Activated naive CD8-positive, alpha-beta T cell (primary cell): Measurements from ENCODE around the gene STK11.
"Not testable (repeated sequence)": the region's sequence is repeated elsewhere in the genome, so short reads cannot be mapped to it uniquely, and the experiment has no call there.

ENCODE experiments used
- H3K27ac Mint-ChIP-seq: one replicate; pipeline ENCODE4 v1.8.0; 2021; ENCODE audit warnings: mixed read lengths
- H3K27me3 Mint-ChIP-seq: one replicate; pipeline ENCODE4 v1.8.0; 2021; ENCODE audit warnings: mixed read lengths
- H3K36me3 Mint-ChIP-seq: one replicate; pipeline ENCODE4 v1.8.0; 2021; ENCODE audit warnings: mixed read lengths
- H3K4me1 Mint-ChIP-seq: one replicate; pipeline ENCODE4 v1.8.0; 2021; ENCODE audit warnings: low read depth, mixed read lengths
- H3K4me3 Mint-ChIP-seq: one replicate; pipeline ENCODE4 v1.8.0; 2021; ENCODE audit warnings: mild to moderate bottlenecking, mixed read lengths
- H3K9me3 Mint-ChIP-seq: one replicate; pipeline ENCODE4 v1.8.0; 2021; ENCODE audit warnings: low read depth, mixed read lengths

Gene STK11

DNA sequence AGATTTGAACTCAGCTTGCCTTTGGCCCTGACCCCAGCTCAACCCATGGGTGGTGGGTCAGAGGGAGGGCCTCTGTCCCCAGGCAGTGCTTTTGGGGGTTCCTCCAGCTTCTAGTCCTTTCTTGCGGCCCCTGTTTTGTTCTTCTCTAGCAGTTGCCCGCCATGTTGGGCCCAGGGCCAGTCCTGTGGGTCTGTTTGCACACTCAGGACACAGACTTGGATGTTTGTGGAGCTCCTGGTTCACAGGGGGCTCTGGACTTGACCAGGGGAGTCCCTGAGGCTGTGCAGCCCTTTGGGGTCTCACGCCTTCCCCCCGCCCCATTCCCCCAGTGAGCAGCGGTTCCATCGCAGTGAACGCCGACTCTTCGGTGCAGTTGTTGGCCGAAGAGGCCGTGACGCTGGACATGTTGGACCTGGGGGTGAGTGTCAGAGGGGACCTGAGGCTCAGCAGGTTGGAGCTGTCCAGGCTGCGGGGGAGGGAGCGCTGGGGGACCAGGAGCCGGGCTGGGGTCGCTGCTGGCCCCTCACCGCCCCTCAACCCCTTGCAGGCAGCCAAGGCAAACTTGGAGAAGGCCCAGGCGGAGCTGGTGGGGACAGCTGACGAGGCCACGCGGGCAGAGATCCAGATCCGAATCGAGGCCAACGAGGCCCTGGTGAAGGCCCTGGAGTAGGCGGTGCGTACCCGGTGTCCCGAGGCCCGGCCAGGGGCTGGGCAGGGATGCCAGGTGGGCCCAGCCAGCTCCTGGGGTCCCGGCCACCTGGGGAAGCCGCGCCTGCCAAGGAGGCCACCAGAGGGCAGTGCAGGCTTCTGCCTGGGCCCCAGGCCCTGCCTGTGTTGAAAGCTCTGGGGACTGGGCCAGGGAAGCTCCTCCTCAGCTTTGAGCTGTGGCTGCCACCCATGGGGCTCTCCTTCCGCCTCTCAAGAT lies 38.5 kb downstream of the STK11 start:
- Mint-ChIP-seq H3K4me1 (peaks cover 18% of the 10 kb centered on the region), H3K9me3 (no peaks in the 10 kb centered on the region), H3K36me3 (no peaks in the 10 kb centered on the region), H3K27ac (peak overlapping the region; percentile 28), H3K4me3 (peak overlapping the region; percentile 89), H3K27me3 (no peaks in the 10 kb centered on the region)

DNA sequence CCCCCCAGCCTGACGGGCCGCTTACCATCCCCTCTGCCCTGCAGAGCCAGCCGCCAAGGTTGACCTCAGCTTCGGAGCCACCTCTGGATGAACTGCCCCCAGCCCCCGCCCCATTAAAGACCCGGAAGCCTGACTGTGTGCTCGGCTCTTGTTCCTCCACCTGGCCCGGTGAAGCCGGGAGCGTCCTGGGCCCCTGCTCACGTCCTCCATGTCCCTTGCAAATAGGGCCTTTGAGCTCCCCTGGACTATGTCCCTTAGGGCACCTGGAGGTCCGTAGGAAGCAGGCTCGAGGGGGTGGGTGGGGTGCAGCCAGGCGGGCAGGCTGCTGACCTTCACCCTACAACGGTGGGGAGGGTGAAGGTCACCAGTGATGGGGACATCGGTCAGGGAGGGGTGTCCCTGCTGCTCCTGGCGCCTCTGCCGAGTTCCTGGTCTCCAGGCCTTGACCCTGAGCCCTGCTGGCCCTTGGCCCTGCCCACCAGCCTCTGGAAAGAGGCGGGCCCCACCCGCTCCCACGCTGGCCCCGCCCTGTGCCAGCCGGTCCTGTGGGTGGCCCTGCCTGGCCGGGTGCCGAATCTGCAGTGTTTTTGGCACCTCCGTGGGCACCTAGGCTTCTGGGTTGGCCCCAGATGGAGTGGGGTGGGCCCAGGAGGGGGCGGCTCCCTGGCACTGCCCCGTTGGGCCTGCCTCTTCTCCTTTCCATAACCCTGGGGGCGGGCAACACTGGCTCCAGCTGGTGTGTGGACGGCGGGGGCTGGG lies 39.3 kb downstream of the STK11 start:
- Mint-ChIP-seq H3K4me1 (peaks cover 18% of the 10 kb centered on the region), H3K27ac (peak overlapping the region; percentile 28), H3K9me3 (no peaks in the 10 kb centered on the region), H3K36me3 (no peaks in the 10 kb centered on the region), H3K4me3 (peak overlapping the region; percentile 71), H3K27me3 (no peaks in the 10 kb centered on the region)

DNA sequence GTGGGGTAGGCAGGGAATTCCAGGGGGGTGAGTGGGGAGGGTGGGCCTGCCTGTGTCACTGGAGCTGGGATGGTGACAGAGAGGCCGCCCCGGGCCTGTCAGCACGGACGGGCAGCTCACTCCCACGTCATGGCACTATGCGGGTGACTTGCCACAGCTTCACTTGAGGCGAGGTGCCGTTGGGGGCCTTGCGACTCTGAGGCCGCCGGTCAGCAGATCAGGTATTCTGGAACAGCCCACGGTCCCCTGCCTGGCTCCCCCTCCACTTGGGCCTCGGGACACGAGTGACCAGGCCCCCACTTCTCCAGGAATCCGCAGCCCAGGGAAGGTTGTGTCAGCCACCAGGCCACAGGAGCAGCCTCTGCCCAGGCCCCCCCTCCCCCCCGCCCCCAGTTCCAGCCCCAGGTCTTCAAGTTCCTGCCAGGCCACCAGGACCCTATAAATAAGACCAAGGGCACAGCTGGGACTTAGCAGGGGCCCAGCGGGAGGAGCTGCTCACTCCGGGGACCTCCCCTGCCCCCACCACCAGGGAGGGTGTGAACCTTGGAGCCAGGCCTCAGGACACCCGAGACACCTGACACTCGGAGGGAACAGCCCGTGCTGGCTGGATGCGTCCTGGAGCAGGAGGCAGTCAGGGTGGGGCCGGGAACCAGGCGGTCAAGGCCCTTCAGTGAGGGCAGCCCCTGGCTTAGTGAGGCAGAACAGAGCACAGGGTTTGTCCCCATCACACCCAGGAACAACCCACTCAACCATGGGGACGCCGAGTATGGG lies 40.1 kb downstream of the STK11 start:
- Mint-ChIP-seq H3K27me3 (no peaks in the 10 kb centered on the region), H3K36me3 (no peaks in the 10 kb centered on the region), H3K4me1 (peaks cover 18% of the 10 kb centered on the region), H3K4me3 (no peak overlapping the region), H3K9me3 (no peaks in the 10 kb centered on the region), H3K27ac (no peak overlapping the region)

DNA sequence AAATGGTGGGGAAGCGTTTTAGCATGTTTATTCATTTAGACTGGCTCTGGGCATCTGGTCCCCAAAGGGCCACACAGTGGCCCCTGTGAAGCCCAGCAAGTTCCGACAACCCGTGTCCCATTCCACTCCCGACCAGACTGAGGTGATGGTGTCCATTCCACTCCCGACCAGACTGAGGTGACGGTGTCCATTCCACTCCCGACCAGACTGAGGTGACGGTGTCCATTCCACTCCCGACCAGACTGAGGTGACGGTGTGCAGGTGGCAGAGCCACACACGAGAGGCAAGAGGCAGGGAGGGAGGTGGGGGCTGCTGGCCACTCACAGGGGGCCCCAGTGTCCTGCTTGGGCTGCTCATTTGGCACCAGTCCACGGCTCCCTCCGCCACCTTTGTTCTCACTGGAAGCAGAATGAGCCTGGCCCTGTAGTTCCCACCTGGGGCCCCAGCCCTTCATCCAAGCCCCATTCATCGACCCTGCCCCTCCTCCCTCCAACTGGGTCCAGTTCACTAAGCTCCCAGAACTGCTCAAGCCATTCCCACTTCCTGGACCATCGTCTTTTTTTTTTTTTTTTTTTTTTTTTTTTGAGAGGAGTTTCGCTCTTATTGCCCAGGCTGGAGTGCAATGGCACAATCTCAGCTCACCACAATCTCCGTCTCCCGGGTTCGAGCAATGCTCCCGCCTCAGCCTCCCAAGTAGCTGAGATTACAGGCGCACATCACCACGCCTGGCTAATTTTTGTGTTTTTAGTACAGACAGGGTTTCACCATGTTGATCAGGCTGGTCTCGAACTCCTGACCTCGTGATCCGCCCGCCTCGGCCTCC lies 40.9 kb downstream of the STK11 start:
- peaks cover 12% of the 10 kb centered on the region for H3K4me1 Mint-ChIP-seq
- H3K9me3 Mint-ChIP-seq, H3K27me3 Mint-ChIP-seq, H3K27ac Mint-ChIP-seq, H3K36me3 Mint-ChIP-seq, H3K4me3 Mint-ChIP-seq: not testable (repeated sequence)

GRCh38 chr19:1247748-1248138 lies 42.2 kb downstream of the STK11 start:
- Mint-ChIP-seq H3K4me3 (peak overlapping the region; percentile 23), H3K27ac (no peak overlapping the region), H3K9me3 (no peaks in the 10 kb centered on the region), H3K4me1 (peaks cover 12% of the 10 kb centered on the region), H3K36me3 (no peaks in the 10 kb centered on the region), H3K27me3 (no peaks in the 10 kb centered on the region)

GRCh38 chr19:1248139-1248785 lies 42.7 kb downstream of the STK11 start, which contains the start of gene MIDN:
Gene MIDN (plus strand): TSS chr19:1248583. CDS start chr19:1250297, 1,714 bp downstream.
- peak within 1 kb of the TSS; percentile 50 for H3K27ac Mint-ChIP-seq
- H3K4me3 Mint-ChIP-seq = peak within 1 kb of the TSS; percentile 71
- no peaks in the 10 kb centered on the region for H3K36me3 Mint-ChIP-seq
- H3K27me3 Mint-ChIP-seq = no peaks in the 10 kb centered on the region
- peaks cover 8% of the 10 kb centered on the region for H3K4me1 Mint-ChIP-seq
- no peaks in the 10 kb centered on the region for H3K9me3 Mint-ChIP-seq

DNA sequence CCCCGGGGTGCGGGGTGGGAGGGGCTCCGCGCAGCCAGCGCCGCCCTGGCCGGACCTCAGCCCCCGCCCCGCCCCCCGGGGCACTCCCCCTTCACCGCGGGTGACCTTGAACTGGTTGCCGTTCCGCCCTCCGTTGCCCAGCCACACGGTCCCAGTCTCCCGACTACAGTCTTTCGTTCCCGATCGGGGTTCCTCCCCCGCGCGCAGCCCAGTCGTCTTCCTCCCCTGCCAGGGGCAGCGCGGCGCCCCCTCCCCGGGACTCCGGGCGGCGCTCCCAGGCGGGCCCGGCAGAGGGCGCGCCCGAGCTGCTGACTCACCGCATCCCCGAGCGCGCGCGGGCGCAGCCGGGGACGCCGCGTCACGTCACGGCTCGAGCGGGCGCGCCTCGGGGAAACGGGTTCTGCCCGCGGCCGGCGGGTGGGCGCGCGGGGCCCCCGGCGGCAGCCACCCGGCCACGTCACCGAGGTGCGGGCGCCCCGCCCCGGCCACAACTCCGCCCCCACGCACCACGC lies 43.3 kb downstream of the STK11 start:
- H3K4me1 Mint-ChIP-seq = peaks cover 12% of the 10 kb centered on the region
- peak overlapping the region; percentile 50 for H3K27ac Mint-ChIP-seq
- no peaks in the 10 kb centered on the region for H3K27me3 Mint-ChIP-seq
- no peaks in the 10 kb centered on the region for H3K36me3 Mint-ChIP-seq
- no peaks in the 10 kb centered on the region for H3K9me3 Mint-ChIP-seq
- peak overlapping the region; percentile 71 for H3K4me3 Mint-ChIP-seq

DNA sequence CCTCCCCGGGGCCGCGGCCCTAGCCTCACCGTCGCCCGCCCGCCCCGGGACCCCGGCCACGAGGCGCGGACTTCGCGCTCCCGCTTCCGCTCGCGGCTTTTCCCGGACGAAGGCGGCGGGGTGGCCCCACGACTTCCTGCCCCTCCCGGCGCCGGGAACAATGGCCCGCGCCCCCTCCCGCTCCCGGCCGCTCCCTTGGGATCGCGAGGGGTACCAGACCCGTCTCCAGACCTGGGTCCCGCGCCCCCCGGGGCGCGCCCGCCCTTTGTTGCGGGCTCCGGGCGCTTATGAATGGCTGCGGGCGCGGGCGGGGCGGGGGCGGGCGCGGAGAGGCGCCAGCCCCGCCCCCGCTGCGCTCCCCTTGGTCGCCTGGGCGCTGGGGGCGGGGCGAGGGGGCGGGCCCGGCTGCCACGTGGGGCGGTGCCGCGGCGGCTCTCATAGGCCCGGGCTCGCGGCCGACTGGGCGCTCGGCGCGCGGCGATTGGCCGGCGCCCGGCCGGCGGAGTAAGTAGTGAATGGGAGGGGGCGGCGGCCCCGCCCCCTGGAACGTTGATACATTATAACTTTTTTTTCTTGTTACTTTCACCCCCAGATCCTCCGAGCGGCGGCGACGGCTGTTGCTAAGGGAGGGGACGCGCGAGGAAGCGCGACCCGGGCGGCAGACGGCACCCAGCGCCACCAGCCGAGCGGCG lies 43.9 kb downstream of the STK11 start:
- no peaks in the 10 kb centered on the region for H3K36me3 Mint-ChIP-seq
- H3K4me3 Mint-ChIP-seq = peak overlapping the region; percentile 79
- H3K27me3 Mint-ChIP-seq = no peaks in the 10 kb centered on the region
- H3K9me3 Mint-ChIP-seq = no peaks in the 10 kb centered on the region
- H3K27ac Mint-ChIP-seq = peak overlapping the region; percentile 68
- H3K4me1 Mint-ChIP-seq = peaks cover 12% of the 10 kb centered on the region

DNA sequence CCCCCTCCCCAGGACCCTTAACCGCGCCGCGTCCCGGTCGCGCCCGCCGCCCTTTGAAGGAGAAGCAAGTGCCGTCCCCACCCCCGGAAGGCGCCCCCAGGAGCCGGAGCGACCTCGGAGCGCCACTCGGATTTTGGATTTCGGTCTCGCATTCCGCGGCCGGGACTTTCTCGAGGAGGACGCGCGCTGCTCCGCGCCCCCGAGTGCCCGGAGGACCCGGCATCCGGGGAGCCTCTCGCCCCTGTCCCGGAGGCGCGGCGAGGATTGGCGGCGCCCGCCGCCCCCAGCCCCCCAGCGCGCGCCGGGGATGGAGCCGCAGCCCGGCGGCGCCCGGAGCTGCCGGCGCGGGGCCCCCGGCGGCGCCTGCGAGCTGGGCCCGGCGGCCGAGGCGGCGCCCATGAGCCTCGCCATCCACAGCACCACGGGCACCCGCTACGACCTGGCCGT lies 44.4 kb downstream of the STK11 start:
- Mint-ChIP-seq H3K4me1 (peaks cover 15% of the 10 kb centered on the region), H3K27ac (peak overlapping the region; percentile 68), H3K36me3 (no peaks in the 10 kb centered on the region), H3K27me3 (no peaks in the 10 kb centered on the region), H3K9me3 (no peaks in the 10 kb centered on the region), H3K4me3 (peak overlapping the region; percentile 79)

DNA sequence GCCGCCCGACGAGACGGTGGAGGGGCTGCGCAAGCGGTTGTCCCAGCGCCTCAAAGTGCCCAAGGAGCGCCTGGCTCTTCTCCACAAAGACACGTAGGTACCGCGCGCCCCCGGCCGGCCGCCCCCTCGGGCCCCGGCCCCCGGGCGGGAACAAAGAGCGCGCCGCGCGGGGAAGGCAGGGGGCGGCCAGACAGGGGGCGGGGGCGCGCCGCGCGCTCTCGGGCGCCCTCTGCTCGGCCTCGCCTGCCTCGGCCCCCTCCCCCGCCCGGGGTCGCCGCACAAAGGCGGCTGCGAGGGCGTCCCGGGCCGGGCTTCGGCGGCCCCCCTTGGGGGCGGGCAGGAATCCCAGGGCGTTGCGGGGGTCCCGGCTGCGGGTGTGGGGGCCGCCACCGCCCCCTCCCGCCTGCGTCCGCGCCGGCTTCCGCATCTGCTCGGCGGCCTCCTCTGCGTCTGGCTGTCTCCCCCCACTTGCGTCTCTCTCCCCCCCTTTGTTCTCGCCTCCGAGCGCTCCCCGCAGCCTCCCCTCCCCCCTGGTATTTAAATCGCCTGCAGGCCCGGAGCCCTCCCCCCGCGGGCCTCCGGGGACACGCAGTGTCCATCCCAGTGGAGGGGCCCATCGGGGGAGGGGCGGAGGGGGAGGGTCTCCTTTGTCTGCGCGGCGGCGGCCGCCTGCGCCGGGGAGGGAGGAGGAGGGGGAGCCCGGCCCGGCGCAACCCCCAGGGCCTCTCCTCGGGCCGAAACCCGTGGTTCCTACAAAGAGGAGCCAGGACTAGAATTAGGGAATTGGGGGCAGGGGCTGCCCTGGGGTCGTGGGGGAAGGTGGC lies 45.1 kb downstream of the STK11 start:
- no peaks in the 10 kb centered on the region for H3K27me3 Mint-ChIP-seq
- no peaks in the 10 kb centered on the region for H3K9me3 Mint-ChIP-seq
- peaks cover 15% of the 10 kb centered on the region for H3K4me1 Mint-ChIP-seq
- H3K27ac Mint-ChIP-seq = no peak overlapping the region
- peak overlapping the region; percentile 89 for H3K4me3 Mint-ChIP-seq
- H3K36me3 Mint-ChIP-seq = no peaks in the 10 kb centered on the region

DNA sequence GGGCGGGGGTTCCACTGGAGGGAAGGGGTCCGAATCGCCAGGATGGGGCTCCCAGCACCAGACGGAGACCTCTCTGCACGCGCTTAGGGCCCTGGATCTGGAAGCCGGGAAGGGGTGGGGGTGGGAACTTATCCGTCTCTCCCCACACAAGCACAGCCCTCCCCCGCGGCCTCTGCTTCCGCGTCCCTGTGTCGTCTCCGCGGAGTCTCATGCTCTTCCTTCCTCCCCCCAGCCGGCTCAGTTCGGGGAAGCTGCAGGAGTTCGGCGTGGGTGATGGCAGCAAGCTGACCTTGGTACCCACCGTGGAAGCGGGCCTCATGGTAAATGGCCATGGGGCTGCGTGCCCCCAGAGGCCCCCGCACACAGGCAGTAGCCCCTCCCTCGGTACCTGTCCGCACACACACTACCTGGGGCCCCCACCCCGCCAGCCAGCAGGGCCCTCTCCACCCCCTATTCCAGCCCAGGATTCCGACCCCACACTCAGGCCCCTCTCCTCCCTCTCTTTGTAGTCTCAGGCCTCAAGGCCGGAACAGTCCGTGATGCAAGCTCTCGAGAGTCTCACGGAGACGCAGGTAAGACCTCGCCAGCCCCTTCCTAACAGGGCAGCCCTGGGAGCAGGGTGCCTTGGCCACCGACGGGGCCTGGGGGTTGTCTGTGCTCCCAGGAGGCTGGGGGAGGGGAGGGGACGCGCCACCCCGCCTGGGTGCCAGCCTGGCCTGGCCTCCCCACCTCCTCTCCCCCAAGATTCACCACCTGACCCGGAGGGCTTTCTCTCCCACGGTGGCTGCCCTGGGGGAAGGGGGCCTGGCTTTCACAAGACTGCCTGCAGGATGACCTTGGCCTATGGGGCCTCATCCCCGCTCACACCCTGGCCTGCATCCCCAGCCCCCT lies 46.0 kb downstream of the STK11 start:
- H3K27me3 Mint-ChIP-seq = no peaks in the 10 kb centered on the region
- peak overlapping the region; percentile 80 for H3K27ac Mint-ChIP-seq
- no peaks in the 10 kb centered on the region for H3K9me3 Mint-ChIP-seq
- peaks cover 18% of the 10 kb centered on the region for H3K4me1 Mint-ChIP-seq
- H3K4me3 Mint-ChIP-seq = peak overlapping the region; percentile 89
- no peaks in the 10 kb centered on the region for H3K36me3 Mint-ChIP-seq
